ENCODE data around the gene CDK11A. TPM values are rescaled to one million over a fixed set of nuclear protein-coding genes. Genes with fewer than 3 reads are reported as not detected.
"Not testable (repeated sequence)": the region's sequence is repeated elsewhere in the genome, so short reads cannot be mapped to it uniquely, and the experiment has no call there.

The CDK11A gene
- total and polyA plus RNA-seq, 2 donors (not counting 1 experiment from before 2014, with no cell fraction given) = 2.8 to 14.2 TPM

- Histone ChIP-seq H4K20me1 (ENCODE audit: control insufficient read depth, extremely low read depth, insufficient read depth, low read length) (no peaks in the 10 kb centered on the region), H3K27me3 (ENCODE audit: control insufficient read depth, insufficient read depth, low read length) (no peaks in the 10 kb centered on the region), H3K9ac (ENCODE audit: insufficient read depth, low read length) (no peak overlapping the region), H3K4me3 (replicated peaks in 1 of 4; ENCODE audit: control extremely low read depth in 1 of 4, insufficient read depth in 1 of 4, low read depth in 3 of 4, low read length in 4 of 4) (no peak overlapping the region), H3K9me3 (ENCODE audit: control insufficient read depth, insufficient read depth, low read depth, low read length) (no peaks in the 10 kb centered on the region), H3K4me2 (ENCODE audit: extremely low read depth, insufficient read depth, low read length) (no peak overlapping the region), H2AFZ (ENCODE audit: low read length) (no peak overlapping the region), H3K36me3 (ENCODE audit: control insufficient read depth, insufficient read depth, low read length) (peaks cover 4% of the 10 kb centered on the region), H3K79me2 (ENCODE audit: control insufficient read depth, insufficient read depth, low read length) (peaks cover 34% of the 10 kb centered on the region), H3K27ac (ENCODE audit: insufficient read depth, low read length) (no peak overlapping the region), H3K4me1 (ENCODE audit: control insufficient read depth, extremely low read depth, insufficient read depth, low read length) (peaks cover 2% of the 10 kb centered on the region)
- TF ChIP-seq CTCF (conservative IDR thresholded peaks at IDR 0.05 in 1 of 2, IDR thresholded peaks at IDR 0.05 in 1 of 2; ENCODE audit: low read depth in 1 of 2, low read length in 2 of 2) (peak in 1 of 2 donors; percentile 42), EZH2 (IDR thresholded peaks at IDR 0.05; ENCODE audit: low read length, missing control alignments) (no peak)
- DNase-seq (ENCODE audit: low read depth in 2 of 2) = no peak
Observed at GRCh38 chr1:1678581-1679380, 45.4 kb downstream of the CDK11A start.

GRCh38 chr1:1677718-1678580 is 46.2 kb downstream of the CDK11A start:
- H3K27me3 ChIP-seq (ENCODE audit: control insufficient read depth, insufficient read depth, low read length) = no peaks in the 10 kb centered on the region
- H3K9me3 ChIP-seq (ENCODE audit: control insufficient read depth, insufficient read depth, low read depth, low read length) = no peaks in the 10 kb centered on the region
- no peaks in the 10 kb centered on the region for H3K36me3 ChIP-seq (ENCODE audit: control insufficient read depth, insufficient read depth, low read length)
- no peak overlapping the region for H3K4me3 ChIP-seq (replicated peaks in 1 of 4; ENCODE audit: control extremely low read depth in 1 of 4, insufficient read depth in 1 of 4, low read depth in 3 of 4, low read length in 4 of 4)
- TF ChIP-seq CTCF (conservative IDR thresholded peaks at IDR 0.05 in 1 of 2, IDR thresholded peaks at IDR 0.05 in 1 of 2; ENCODE audit: low read depth in 1 of 2, low read length in 2 of 2) (no peak), EZH2 (IDR thresholded peaks at IDR 0.05; ENCODE audit: low read length, missing control alignments) (no peak)
- no peak overlapping the region for H2AFZ ChIP-seq (ENCODE audit: low read length)
- H3K27ac ChIP-seq (ENCODE audit: insufficient read depth, low read length) = no peak overlapping the region
- H3K4me1 ChIP-seq (ENCODE audit: control insufficient read depth, extremely low read depth, insufficient read depth, low read length) = peaks cover 2% of the 10 kb centered on the region
- H4K20me1 ChIP-seq (ENCODE audit: control insufficient read depth, extremely low read depth, insufficient read depth, low read length) = no peaks in the 10 kb centered on the region
- no peak overlapping the region for H3K4me2 ChIP-seq (ENCODE audit: extremely low read depth, insufficient read depth, low read length)
- H3K79me2 ChIP-seq (ENCODE audit: control insufficient read depth, insufficient read depth, low read length) = peaks cover 27% of the 10 kb centered on the region
- no peak for DNase-seq (ENCODE audit: low read depth in 2 of 2)
- H3K9ac ChIP-seq (ENCODE audit: insufficient read depth, low read length) = no peak overlapping the region

- not testable (repeated sequence) for H3K9ac ChIP-seq (ENCODE audit: insufficient read depth, low read length); H3K27me3 ChIP-seq (ENCODE audit: control insufficient read depth, insufficient read depth, low read length); H3K4me2 ChIP-seq (ENCODE audit: extremely low read depth, insufficient read depth, low read length); H3K36me3 ChIP-seq (ENCODE audit: control insufficient read depth, insufficient read depth, low read length); H3K27ac ChIP-seq (ENCODE audit: insufficient read depth, low read length); H3K4me1 ChIP-seq (ENCODE audit: control insufficient read depth, extremely low read depth, insufficient read depth, low read length); H2AFZ ChIP-seq (ENCODE audit: low read length); H3K4me3 ChIP-seq (replicated peaks in 1 of 4; ENCODE audit: control extremely low read depth in 1 of 4, insufficient read depth in 1 of 4, low read depth in 3 of 4, low read length in 4 of 4); DNase-seq (ENCODE audit: low read depth in 2 of 2); H4K20me1 ChIP-seq (ENCODE audit: control insufficient read depth, extremely low read depth, insufficient read depth, low read length); H3K9me3 ChIP-seq (ENCODE audit: control insufficient read depth, insufficient read depth, low read depth, low read length)
- peaks cover 18% of the 10 kb centered on the region for H3K79me2 ChIP-seq (ENCODE audit: control insufficient read depth, insufficient read depth, low read length)
Observed at GRCh38 chr1:1676087-1676486, 48.1 kb downstream of the CDK11A start.

GRCh38 chr1:1675218-1675617 is 48.9 kb downstream of the CDK11A start:
- H3K79me2 ChIP-seq (ENCODE audit: control insufficient read depth, insufficient read depth, low read length) = peaks cover 14% of the 10 kb centered on the region
- not testable (repeated sequence) for H2AFZ ChIP-seq (ENCODE audit: low read length); H3K4me3 ChIP-seq (replicated peaks in 1 of 4; ENCODE audit: control extremely low read depth in 1 of 4, insufficient read depth in 1 of 4, low read depth in 3 of 4, low read length in 4 of 4); DNase-seq (ENCODE audit: low read depth in 2 of 2); H3K4me1 ChIP-seq (ENCODE audit: control insufficient read depth, extremely low read depth, insufficient read depth, low read length); H3K27ac ChIP-seq (ENCODE audit: insufficient read depth, low read length); H4K20me1 ChIP-seq (ENCODE audit: control insufficient read depth, extremely low read depth, insufficient read depth, low read length); H3K36me3 ChIP-seq (ENCODE audit: control insufficient read depth, insufficient read depth, low read length); H3K9ac ChIP-seq (ENCODE audit: insufficient read depth, low read length); H3K9me3 ChIP-seq (ENCODE audit: control insufficient read depth, insufficient read depth, low read depth, low read length); H3K27me3 ChIP-seq (ENCODE audit: control insufficient read depth, insufficient read depth, low read length); H3K4me2 ChIP-seq (ENCODE audit: extremely low read depth, insufficient read depth, low read length)

- H3K36me3 ChIP-seq (ENCODE audit: control insufficient read depth, insufficient read depth, low read length); H3K27ac ChIP-seq (ENCODE audit: insufficient read depth, low read length); H3K4me1 ChIP-seq (ENCODE audit: control insufficient read depth, extremely low read depth, insufficient read depth, low read length); H3K9me3 ChIP-seq (ENCODE audit: control insufficient read depth, insufficient read depth, low read depth, low read length); H2AFZ ChIP-seq (ENCODE audit: low read length); DNase-seq (ENCODE audit: low read depth in 2 of 2); H3K4me2 ChIP-seq (ENCODE audit: extremely low read depth, insufficient read depth, low read length); H3K4me3 ChIP-seq (replicated peaks in 1 of 4; ENCODE audit: control extremely low read depth in 1 of 4, insufficient read depth in 1 of 4, low read depth in 3 of 4, low read length in 4 of 4); H3K9ac ChIP-seq (ENCODE audit: insufficient read depth, low read length); H4K20me1 ChIP-seq (ENCODE audit: control insufficient read depth, extremely low read depth, insufficient read depth, low read length); H3K27me3 ChIP-seq (ENCODE audit: control insufficient read depth, insufficient read depth, low read length): not testable (repeated sequence)
- H3K79me2 ChIP-seq (ENCODE audit: control insufficient read depth, insufficient read depth, low read length) = peaks cover 14% of the 10 kb centered on the region
Observed at GRCh38 chr1:1674806-1675205, 49.4 kb downstream of the CDK11A start.

Data from fibroblast of lung (primary cell).